SK-N-MC (cell line): Measurements from ENCODE around the gene PIAS4.
A peak's percentile ranks its signal among the peaks of the same experiment; 100 is the strongest.

ENCODE experiments used
- DNase-seq: peaks from one replicate; pipeline ENCODE4 v3.0.0-alpha.2; 2011; ENCODE audit warnings: low read depth, low spot score
- H3K27ac ChIP-seq: fragments of 200-600 bp; sonication (generic); 2 replicates; pipeline ENCODE4 v1.5.1; 2016; ENCODE audit warnings: mixed run types
- H3K36me3 ChIP-seq: fragments of 200-600 bp; sonication (generic); 2 replicates; pipeline ENCODE4 v1.6.1; 2017; ENCODE audit warnings: antibody characterized with exemption, low read length, mixed read lengths; ENCODE audit not compliant: insufficient read depth
- H3K4me3 ChIP-seq: fragments of 200-600 bp; sonication (generic); 2 replicates; pipeline ENCODE4 v1.5.1; 2016
- H3K9ac ChIP-seq: fragments of 200-600 bp; sonication (generic); 2 replicates; pipeline ENCODE4 v1.8.0; 2017; ENCODE audit warnings: mixed run types, mixed read lengths; ENCODE audit not compliant: insufficient read length
- H3K9me3 ChIP-seq: fragments of 200-600 bp; sonication (generic); 2 replicates; pipeline ENCODE4 v1.6.1; 2017; ENCODE audit warnings: low read depth, mild to moderate bottlenecking, antibody characterized with exemption, low read length, moderate library complexity, mixed read lengths
- EZH2 ChIP-seq: fragments of 200-600 bp; sonication (generic); IDR thresholded peaks from one replicate; pipeline ENCODE4 v1.6.1; 2017; ENCODE audit warnings: antibody characterized with exemption
- FOXP2 ChIP-seq: optimal IDR thresholded peaks from 2 replicates; pipeline ENCODE3; 2011; ENCODE audit warnings: mild to moderate bottlenecking, moderate library complexity; ENCODE audit not compliant: insufficient read depth; ENCODE audit errors: extremely low read length, control extremely low read depth
- POLR2AphosphoS5 ChIP-seq: IDR thresholded peaks from 2 replicates; pipeline ENCODE4 v1.6.1; 2012; ENCODE audit warnings: mild to moderate bottlenecking, low read depth, low read length, borderline replicate concordance

PIAS4 gene

GRCh38 chr19:4065430-4066175, 58.1 kb downstream of the PIAS4 start:
- Histone ChIP-seq H3K27ac (no peak overlapping the region), H3K4me3 (peak overlapping the region; percentile 90; the same call in 1 of the 2 replicates)

GRCh38 chr19:4066176-4066606, 58.7 kb downstream of the PIAS4 start:
- no peaks in the 10 kb centered on the region for H3K9me3 ChIP-seq
- H3K27ac ChIP-seq: peak overlapping the region; percentile 81
- DNase-seq: peak; percentile 89
- TF ChIP-seq EZH2 (no peak), FOXP2 (no peak), POLR2AphosphoS5 (peak; percentile 58; the same call in 1 of the 2 replicates)
- H3K4me3 ChIP-seq: peak overlapping the region; percentile 90
- H3K36me3 ChIP-seq: peaks cover 15% of the 10 kb centered on the region; the same call in 1 of the 2 replicates
- peak overlapping the region; percentile 81 for H3K9ac ChIP-seq

More at GRCh38 chr19:4065430-4066175, 58.1 kb downstream of the PIAS4 start:
- H3K9ac ChIP-seq: no peak overlapping the region
- peaks cover 15% of the 10 kb centered on the region; the same call in 1 of the 2 replicates for H3K36me3 ChIP-seq
- TF ChIP-seq EZH2: no peak
- DNase-seq: no peak
- H3K9me3 ChIP-seq: no peaks in the 10 kb centered on the region

- Histone ChIP-seq H3K9ac (peak within 1 kb of the TSS; percentile 81), H3K36me3 (peaks cover 15% of the 10 kb centered on the region; the same call in 1 of the 2 replicates), H3K27ac (peak within 1 kb of the TSS; percentile 81), H3K4me3 (peak within 1 kb of the TSS; percentile 90), H3K9me3 (no peaks in the 10 kb centered on the region)
- DNase-seq: no peak
- TF ChIP-seq FOXP2 (no peak), POLR2AphosphoS5 (peak; percentile 16; the same call in 1 of the 2 replicates)
These were observed 59.3 kb downstream of the PIAS4 start, which contains the start of gene ZBTB7A for GRCh38 chr19:4066682-4067395. Gene ZBTB7A (minus strand): TSS chr19:4066899. CDS start chr19:4055232, 11,667 bp downstream.

- Histone ChIP-seq H3K9me3 (no peaks in the 10 kb centered on the region), H3K4me3 (peak overlapping the region; percentile 90), H3K27ac (peak overlapping the region; percentile 81), H3K36me3 (peaks cover 15% of the 10 kb centered on the region; the same call in 1 of the 2 replicates), H3K9ac (peak overlapping the region; percentile 81)
- TF ChIP-seq EZH2 (no peak), FOXP2 (no peak), POLR2AphosphoS5 (no peak; the same call in 1 of the 2 replicates)
- no peak for DNase-seq
These were observed 60.0 kb downstream of the PIAS4 start for GRCh38 chr19:4067396-4068046.

GRCh38 chr19:4068047-4068966, 60.8 kb downstream of the PIAS4 start:
- TF ChIP-seq POLR2AphosphoS5 (no peak), EZH2 (no peak), FOXP2 (no peak)
- no peak for DNase-seq
- Histone ChIP-seq H3K9me3 (no peaks in the 10 kb centered on the region), H3K4me3 (peak overlapping the region; percentile 90), H3K9ac (no peak overlapping the region), H3K36me3 (peaks cover 7% of the 10 kb centered on the region; the same call in 1 of the 2 replicates), H3K27ac (no peak overlapping the region)

GRCh38 chr19:4069331-4069959, 61.9 kb downstream of the PIAS4 start:
- no peaks in the 10 kb centered on the region for H3K9me3 ChIP-seq
- H3K27ac ChIP-seq: no peak overlapping the region
- no peak for DNase-seq
- no peaks in the 10 kb centered on the region for H3K36me3 ChIP-seq
- H3K9ac ChIP-seq: no peak overlapping the region
- TF ChIP-seq POLR2AphosphoS5 (no peak), FOXP2 (no peak), EZH2 (no peak)
- H3K4me3 ChIP-seq: no peak overlapping the region

GRCh38 chr19:4071610-4072009, 64.1 kb downstream of the PIAS4 start:
- no peak for TF ChIP-seq POLR2AphosphoS5
- no peak for TF ChIP-seq EZH2
- no peak for TF ChIP-seq FOXP2
- H3K4me3 ChIP-seq: no peak overlapping the region
- H3K27ac ChIP-seq: no peak overlapping the region
- H3K36me3 ChIP-seq: no peaks in the 10 kb centered on the region
- H3K9me3 ChIP-seq: no peaks in the 10 kb centered on the region
- DNase-seq: no peak
- H3K9ac ChIP-seq: no peak overlapping the region
